HG03565 (cell line): ENCODE measurements around the gene NTHL1.

Experiments
- ATAC-seq: cut with Tn5 transposase; IDR thresholded peaks from one replicate; pipeline ENCODE4 v1.9.1; 2021; ENCODE audit warnings: mild to moderate bottlenecking, moderate library complexity; ENCODE audit not compliant: unreplicated experiment

The NTHL1 gene

GRCh38 chr16:2084895-2085625 is 37.4 kb upstream of the NTHL1 start:
- no peak for ATAC-seq

DNA sequence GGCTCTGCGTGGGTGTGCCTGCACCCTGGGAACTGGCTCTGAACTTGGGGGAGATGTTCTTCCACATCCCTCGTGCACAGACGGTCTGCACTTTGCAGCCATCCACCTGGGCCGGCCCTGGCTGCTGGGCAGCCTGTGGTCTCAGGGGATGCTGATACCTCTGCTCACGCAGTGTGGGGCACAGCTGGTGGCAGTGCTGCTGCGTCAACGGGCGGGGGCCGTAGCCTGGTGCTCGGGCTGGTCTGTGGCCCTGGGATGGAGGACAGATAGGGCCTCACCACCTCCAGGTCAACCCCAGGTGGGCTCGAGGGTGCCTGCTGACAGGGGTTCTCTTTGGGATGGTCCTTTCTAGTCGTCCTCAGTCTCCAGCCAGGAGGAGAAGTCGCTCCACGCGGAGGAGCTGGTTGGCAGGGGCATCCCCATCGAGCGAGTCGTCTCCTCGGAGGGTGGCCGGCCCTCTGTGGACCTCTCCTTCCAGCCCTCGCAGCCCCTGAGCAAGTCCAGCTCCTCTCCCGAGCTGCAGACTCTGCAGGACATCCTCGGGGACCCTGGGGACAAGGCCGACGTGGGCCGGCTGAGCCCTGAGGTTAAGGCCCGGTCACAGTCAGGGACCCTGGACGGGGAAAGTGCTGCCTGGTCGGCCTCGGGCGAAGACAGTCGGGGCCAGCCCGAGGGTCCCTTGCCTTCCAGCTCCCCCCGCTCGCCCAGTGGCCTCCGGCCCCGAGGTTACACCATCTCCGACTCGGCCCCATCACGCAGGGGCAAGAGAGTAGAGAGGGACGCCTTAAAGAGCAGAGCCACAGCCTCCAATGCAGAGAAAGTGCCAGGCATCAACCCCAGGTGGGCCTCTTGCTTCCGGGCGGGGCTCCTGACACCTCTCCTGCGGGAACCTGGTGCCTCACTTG is 36.5 kb upstream of the NTHL1 start:
- ATAC-seq, result no peak

- no peak for ATAC-seq
Observed at GRCh38 chr16:2083409-2083808, 35.8 kb upstream of the NTHL1 start.

DNA sequence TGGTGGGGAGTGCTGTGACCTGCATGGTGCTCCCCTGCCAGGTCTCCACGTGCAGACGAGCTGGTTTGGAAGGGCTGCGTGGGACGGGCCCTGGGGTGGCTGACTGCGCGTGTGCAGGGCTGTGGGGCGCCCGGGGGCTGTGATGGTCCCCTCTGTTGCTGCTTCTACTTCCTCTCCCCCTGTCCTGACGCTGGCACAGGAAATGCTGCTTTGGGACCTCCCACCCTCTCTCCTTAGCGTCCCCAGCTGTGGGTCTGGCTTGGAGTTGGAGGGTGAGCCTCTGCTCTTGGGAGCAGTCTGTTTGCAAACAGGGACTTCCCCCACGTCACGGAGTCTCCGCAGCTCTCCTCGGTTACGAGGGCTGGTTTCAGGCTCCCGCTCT is 35.3 kb upstream of the NTHL1 start:
- no peak for ATAC-seq

DNA sequence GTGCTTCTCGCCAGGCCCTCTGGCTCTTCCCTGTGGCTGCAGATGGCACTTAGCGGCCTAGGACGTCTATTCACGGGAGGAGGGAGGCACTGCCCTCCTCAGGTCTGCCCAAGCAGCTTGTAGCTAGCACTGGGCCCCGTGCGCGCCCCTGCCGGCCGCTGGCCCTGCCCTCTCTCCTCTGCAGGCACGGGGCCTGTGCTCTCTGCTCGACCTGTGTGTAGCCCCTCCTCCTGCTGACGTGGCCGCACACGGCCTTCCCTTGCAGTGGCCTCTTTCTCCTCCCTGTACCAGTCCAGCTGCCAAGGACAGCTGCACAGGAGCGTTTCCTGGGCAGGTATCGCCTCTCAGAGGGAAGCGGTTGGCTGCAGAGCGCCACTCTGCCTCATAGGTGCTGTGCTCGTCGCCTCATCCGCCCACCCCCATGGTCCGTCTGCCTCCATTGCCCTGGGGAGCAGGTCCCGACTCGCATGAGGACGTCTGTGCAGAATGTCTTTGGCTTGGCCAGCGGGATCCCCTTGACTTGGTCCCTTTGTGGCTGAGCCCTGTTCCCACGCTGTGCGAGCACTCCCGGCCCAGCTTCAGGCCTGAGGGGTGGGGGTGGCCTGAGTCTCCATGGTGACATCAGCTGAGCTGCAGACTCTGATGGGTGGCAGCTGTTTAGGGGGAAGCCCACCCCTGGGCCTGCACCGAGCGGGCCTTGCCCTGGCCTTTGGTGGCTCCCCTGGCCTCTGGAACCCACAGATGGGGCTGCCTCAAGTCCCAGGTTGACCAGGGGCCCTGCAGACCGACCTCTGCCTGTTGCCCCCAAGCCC is 34.7 kb upstream of the NTHL1 start:
- ATAC-seq, result no peak

- ATAC-seq, result no peak
Observed at GRCh38 chr16:2081201-2082084, 33.8 kb upstream of the NTHL1 start.

DNA sequence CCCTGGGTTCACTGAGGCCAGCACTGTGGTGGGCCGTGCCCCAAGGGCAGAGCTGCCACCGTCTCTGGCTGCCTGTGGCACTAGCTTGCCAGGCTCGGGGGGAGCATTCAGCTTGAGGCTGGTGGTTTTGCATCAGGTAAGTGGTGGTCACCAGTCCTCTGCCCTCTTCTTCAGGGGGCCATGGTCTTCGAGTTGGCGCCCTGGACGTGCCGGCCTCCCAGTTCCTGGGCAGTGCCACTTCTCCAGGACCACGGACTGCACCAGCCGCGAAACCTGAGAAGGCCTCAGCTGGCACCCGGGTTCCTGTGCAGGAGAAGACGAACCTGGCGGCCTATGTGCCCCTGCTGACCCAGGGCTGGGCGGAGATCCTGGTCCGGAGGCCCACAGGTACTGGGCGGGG is 32.4 kb upstream of the NTHL1 start:
- no peak for ATAC-seq

GRCh38 chr16:2079311-2079800 is 31.7 kb upstream of the NTHL1 start:
- ATAC-seq, result no peak

DNA sequence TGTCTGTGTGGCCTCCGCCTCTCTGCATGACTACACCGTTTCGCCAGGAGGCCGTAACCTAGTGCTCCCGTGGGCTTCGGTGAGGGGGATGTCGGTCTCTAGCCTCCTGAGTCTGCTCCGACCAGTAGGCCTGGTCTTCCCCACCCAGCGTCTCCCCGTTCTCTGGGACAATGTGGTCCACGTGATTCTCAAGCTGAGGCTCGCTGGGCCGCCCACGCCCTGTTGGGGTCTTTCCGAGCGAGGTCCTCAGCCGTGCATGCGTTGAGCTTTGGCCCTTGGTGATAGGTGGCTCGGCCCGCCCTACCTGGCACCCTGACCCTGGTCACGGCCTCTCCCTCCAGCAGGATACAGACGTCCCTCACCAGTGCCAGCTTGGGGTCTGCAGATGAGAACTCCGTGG is 31.1 kb upstream of the NTHL1 start:
- no peak for ATAC-seq

GRCh38 chr16:2078096-2078495 is 30.5 kb upstream of the NTHL1 start:
- ATAC-seq, result no peak

DNA sequence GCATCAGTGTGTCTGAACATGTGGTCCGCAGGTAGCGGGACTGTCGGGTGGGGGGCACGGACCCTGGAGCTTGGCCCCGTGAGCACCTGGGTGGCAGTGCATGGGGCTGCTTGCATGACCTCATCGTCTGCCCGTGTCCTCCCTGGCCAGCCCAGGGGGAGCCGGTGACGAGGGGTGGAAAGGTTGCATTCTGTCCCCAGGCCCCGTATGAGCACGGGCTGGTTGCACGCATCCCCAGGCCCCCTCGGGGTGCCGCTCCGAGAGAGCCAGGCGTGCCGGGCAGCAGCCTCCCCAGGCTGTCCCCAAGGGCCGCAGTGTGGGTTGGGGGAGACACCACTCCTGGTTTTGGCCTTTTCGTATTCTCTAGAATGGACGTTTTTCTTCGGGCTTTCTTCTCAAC is 30.1 kb upstream of the NTHL1 start:
- no peak for ATAC-seq

GRCh38 chr16:2077016-2077415 is 29.4 kb upstream of the NTHL1 start:
- ATAC-seq, result no peak

GRCh38 chr16:2076072-2076865 is 28.6 kb upstream of the NTHL1 start:
- no peak for ATAC-seq

- no peak for ATAC-seq
Observed at GRCh38 chr16:2075631-2076030, 28.0 kb upstream of the NTHL1 start.

GRCh38 chr16:2074071-2074470 is 26.4 kb upstream of the NTHL1 start:
- ATAC-seq, result no peak

DNA sequence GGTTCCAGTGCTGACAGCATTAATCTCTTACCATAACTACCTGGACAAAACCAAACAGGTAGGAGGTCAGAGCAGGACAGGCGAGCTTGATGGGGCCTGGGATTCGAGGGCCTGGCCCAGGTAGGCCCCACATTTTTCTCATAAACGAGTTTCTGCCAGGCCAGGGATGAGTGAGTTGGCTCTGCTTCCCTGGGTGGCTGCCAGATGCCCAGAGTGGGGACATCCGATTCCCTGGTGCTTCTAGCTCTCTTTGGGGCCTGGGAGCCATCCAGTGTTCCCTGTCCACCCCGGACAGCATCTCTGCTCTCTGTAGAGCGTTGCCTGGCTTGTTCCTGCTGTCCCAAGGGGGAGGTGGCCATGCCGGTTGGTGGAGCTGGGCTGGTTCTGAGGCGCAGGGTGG is 25.3 kb upstream of the NTHL1 start:
- ATAC-seq, result no peak

DNA sequence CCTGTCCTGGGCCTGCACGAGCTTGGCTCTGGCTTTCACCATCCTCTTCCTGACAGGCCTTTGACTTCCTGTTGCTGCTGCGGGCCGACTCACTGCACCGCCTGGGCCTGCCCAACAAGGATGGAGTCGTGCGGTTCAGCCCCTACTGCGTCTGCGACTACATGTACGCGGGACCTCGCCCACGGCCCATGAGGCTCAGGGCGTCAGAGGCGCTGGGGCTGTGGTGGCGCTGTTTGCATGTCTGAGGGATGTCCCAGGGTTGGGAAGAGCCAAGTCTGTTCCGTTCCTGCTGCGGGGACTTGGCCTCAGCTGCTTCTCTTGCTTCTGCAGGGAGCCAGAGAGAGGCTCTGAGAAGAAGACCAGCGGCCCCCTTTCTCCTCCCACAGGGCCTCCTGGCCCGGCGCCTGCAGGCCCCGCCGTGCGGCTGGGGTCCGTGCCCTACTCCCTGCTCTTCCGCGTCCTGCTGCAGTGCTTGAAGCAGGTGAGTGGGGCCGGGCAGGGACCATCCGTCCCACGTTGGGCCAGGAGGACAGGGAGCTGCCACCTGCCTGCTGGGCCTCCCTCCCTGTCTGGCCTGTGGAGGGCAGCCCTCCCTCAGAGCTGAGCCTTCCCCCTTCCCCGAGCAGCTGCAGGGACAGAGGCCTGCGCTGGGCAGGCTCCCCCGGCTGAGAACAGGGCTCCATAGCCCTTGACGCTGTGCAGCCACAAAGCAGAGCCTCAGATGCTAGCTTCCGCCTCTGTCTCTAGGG is 24.0 kb upstream of the NTHL1 start:
- ATAC-seq, result no peak

DNA sequence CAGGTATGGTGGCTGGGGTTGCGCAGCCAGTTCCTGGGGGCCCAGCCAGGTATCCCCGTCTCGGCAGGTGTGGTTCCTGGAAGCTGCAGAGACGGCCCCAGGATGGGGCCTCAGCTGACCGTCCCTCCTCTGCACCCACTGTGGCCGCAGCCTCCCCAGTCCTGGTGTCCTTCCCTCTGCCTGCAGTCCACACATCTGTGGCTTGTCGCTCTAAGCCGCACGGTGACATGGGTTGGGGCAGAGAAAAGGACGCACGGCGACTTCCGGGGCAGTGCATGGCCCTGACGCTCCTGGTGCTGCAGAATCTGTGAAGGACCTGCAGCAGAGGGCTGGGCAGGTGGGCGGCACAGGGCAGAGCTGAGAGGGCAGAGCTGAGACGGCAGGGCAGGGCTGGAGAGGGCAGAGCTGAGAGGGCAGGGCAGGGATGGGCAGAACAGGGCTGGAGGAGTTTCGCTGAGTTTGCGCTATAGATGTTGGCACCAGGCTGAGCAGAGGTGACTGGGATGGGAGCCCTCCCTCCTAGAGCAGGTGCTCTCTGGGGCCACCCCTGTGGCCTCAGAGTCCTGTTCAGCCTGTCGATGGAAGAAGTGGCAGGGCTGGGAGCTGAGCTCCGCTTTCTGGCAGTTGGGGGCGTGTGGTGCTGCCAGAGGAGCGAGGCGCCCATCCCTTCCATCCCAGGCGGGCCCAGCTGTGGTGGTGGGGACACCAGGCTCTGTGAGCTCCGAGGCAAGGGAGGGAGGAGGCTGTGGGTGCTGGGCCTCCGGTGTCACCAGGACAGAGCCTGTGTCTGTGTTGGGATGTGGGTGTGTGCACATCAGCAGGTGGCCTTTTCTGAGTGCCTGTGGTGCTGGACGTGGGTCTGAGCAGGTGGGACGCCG is 23.2 kb upstream of the NTHL1 start:
- no peak for ATAC-seq
